Sigmoid colon (tissue), 4 donors: Measurements from ENCODE around the gene KLHL29.

Source experiments
- POLR2A ChIP-seq, 2 donors: fragments of 450-650 bp; IDR thresholded peaks; one replicate each; pipeline ENCODE4 v1.6.1; 2016; ENCODE audit warnings: antibody characterized with exemption in 2 of 2, mild to moderate bottlenecking in 2 of 2, moderate library complexity in 2 of 2
- POLR2AphosphoS5 ChIP-seq, 4 donors: sonication (generic); formaldehyde crosslinking; IDR thresholded peaks; one replicate each; pipeline ENCODE4 v1.6.1; 2017; ENCODE audit warnings: antibody characterized with exemption in 4 of 4
- TF ChIP-seq, protein P1 (sequence below), 4 experiments: fragments of 450-650 bp in 3 of 4; fragments of 200-600 bp in 1 of 4; IDR thresholded peaks; one replicate each; pipeline ENCODE4 v1.5.1; 2016 to 2019; ENCODE audit warnings: antibody characterized with exemption in 4 of 4, mild to moderate bottlenecking in 3 of 4, moderate library complexity in 2 of 4

DNA sequence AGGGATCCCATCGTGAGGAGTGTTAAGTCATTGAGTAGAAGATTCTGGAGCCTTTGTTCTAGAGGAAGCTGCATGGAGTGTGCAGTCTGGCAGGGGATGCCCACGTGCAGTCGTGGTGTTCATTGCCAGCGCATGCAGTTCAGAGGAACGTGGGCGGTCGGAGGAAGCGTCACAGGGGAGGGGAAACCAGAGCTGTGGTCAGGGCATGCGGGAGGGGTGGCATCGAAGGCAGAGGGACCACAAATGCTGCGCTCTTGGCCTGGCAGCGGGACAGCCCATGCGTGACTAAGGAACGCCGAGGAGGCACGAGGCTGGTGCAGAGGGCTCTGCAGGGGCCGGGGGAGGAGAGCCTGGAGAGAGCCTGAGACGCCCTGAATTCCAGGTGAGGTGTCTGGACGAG is 141.1 kb downstream of the KLHL29 start:
- TF ChIP-seq POLR2A (IDR thresholded peaks at IDR 0.05) = no peak
- no peak for TF ChIP-seq POLR2AphosphoS5 (IDR thresholded peaks at IDR 0.05)
- TF ChIP-seq, protein P1, sequence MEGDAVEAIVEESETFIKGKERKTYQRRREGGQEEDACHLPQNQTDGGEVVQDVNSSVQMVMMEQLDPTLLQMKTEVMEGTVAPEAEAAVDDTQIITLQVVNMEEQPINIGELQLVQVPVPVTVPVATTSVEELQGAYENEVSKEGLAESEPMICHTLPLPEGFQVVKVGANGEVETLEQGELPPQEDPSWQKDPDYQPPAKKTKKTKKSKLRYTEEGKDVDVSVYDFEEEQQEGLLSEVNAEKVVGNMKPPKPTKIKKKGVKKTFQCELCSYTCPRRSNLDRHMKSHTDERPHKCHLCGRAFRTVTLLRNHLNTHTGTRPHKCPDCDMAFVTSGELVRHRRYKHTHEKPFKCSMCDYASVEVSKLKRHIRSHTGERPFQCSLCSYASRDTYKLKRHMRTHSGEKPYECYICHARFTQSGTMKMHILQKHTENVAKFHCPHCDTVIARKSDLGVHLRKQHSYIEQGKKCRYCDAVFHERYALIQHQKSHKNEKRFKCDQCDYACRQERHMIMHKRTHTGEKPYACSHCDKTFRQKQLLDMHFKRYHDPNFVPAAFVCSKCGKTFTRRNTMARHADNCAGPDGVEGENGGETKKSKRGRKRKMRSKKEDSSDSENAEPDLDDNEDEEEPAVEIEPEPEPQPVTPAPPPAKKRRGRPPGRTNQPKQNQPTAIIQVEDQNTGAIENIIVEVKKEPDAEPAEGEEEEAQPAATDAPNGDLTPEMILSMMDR (IDR thresholded peaks at IDR 0.05) = no peak
